K562 (cell line): Measurements from ENCODE around the gene STX2. TPM values are rescaled to one million over a fixed set of nuclear protein-coding genes. Genes with fewer than 3 reads are reported as not detected.

Experiments
- ARID3B ChIP-seq: fragments of 250-450 bp; sonication (Bioruptor Pico); IDR thresholded peaks from 2 replicates; pipeline ENCODE4 v1.4.0; 2020; ENCODE audit warnings: borderline replicate concordance
- GATA2 ChIP-seq: sonication (generic); formaldehyde crosslinking; IDR thresholded peaks from 2 replicates; pipeline ENCODE4 v1.4.0; 2020; ENCODE audit warnings: mild to moderate bottlenecking, missing genetic modification reagents
- PHB ChIP-seq: fragments of 250-450 bp; sonication (Bioruptor Pico); IDR thresholded peaks from 2 replicates; pipeline ENCODE4 v1.5.0; 2021
- SMARCA4 ChIP-seq: fragments of 450-650 bp; IDR thresholded peaks from 2 replicates; pipeline ENCODE4 v1.6.1; 2016
- SREBF1 ChIP-seq: fragments of 150-350 bp; IDR thresholded peaks from 2 replicates; pipeline ENCODE4 v1.6.1; 2014; ENCODE audit warnings: antibody characterized with exemption, low read depth, low read length, borderline replicate concordance
- YBX1 ChIP-seq: fragments of 450-650 bp; IDR thresholded peaks from 2 replicates; pipeline ENCODE4 v1.7.1; 2016; ENCODE audit warnings: mild to moderate bottlenecking
- polyA plus RNA-seq, 8 experiments: library from polyadenylated mRNA; depleted of rRNA in 4 of 8; stranded (reverse) in 5 of 8; unstranded in 3 of 8; fragments of >200 nt; fragmentation: Nextera tagmentation in 2 of 8; fragmentation: Illumina TruSeq in 1 of 8; extraction: Ambion mirVana in 2 of 8; extraction: Trizol in 1 of 8; gene quantifications; 2 replicates each; pipeline versions ENCODE4 v1.2.1 to v1.2.3, GENCODE V29; 2011 to 2014; ENCODE audit warnings: inconsistent platforms in 1 of 8, missing spikeins in 1 of 8
- total RNA-seq, 7 experiments: library from RNA; depleted of rRNA in 6 of 7; stranded (reverse); fragments of >200 nt in 6 of 7; fragmentation: Illumina TruSeq in 2 of 7; extraction: Trizol in 2 of 7; gene quantifications; 2 replicates each; pipeline versions ENCODE4 v1.2.1 to v1.2.3, GENCODE V29; 2011 to 2021; ENCODE audit warnings: low replicate concordance in 1 of 7
- TF ChIP-seq, protein P1 (sequence below), 2 experiments: IDR thresholded peaks in 1 of 2; conservative IDR thresholded peaks in 1 of 2; 2 replicates each; pipeline ENCODE4 v1.6.1; 2016; ENCODE audit warnings: low read depth in 2 of 2, mild to moderate bottlenecking in 1 of 2, missing compliant biosample characterization in 1 of 2, missing genetic modification characterization in 1 of 2, moderate library complexity in 1 of 2
- TF ChIP-seq, protein P2 (sequence below): fragments of 450-650 bp; IDR thresholded peaks from 2 replicates; pipeline ENCODE4 v1.6.1; 2016; ENCODE audit warnings: mild to moderate bottlenecking, moderate library complexity

Gene STX2
- total and polyA plus RNA-seq, 9 of the 15 experiments (the other 6 are each of a cell fraction or from before 2014, with no cell fraction given): 22.2 to 54.6 (median 30.8) TPM

- TF ChIP-seq ARID3B (CRISPR knock-in tag) (no peak), PHB (CRISPR knock-in tag) (no peak), YBX1 (no peak), SREBF1 (no peak), SMARCA4 (no peak), GATA2 (CRISPR knock-in tag) (no peak)
- TF ChIP-seq, protein P1, sequence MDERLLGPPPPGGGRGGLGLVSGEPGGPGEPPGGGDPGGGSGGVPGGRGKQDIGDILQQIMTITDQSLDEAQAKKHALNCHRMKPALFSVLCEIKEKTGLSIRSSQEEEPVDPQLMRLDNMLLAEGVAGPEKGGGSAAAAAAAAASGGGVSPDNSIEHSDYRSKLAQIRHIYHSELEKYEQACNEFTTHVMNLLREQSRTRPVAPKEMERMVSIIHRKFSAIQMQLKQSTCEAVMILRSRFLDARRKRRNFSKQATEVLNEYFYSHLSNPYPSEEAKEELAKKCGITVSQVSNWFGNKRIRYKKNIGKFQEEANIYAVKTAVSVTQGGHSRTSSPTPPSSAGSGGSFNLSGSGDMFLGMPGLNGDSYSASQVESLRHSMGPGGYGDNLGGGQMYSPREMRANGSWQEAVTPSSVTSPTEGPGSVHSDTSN (CRISPR knock-in tag; IDR thresholded peaks at IDR 0.05; ENCODE audit: low read depth): no peak
- TF ChIP-seq, protein P1 (tag; conservative IDR thresholded peaks at IDR 0.05; ENCODE audit: low read depth): 0 out of 2 replicates have a peak, but pooled peaks have one; percentile 17
- TF ChIP-seq, protein P2, sequence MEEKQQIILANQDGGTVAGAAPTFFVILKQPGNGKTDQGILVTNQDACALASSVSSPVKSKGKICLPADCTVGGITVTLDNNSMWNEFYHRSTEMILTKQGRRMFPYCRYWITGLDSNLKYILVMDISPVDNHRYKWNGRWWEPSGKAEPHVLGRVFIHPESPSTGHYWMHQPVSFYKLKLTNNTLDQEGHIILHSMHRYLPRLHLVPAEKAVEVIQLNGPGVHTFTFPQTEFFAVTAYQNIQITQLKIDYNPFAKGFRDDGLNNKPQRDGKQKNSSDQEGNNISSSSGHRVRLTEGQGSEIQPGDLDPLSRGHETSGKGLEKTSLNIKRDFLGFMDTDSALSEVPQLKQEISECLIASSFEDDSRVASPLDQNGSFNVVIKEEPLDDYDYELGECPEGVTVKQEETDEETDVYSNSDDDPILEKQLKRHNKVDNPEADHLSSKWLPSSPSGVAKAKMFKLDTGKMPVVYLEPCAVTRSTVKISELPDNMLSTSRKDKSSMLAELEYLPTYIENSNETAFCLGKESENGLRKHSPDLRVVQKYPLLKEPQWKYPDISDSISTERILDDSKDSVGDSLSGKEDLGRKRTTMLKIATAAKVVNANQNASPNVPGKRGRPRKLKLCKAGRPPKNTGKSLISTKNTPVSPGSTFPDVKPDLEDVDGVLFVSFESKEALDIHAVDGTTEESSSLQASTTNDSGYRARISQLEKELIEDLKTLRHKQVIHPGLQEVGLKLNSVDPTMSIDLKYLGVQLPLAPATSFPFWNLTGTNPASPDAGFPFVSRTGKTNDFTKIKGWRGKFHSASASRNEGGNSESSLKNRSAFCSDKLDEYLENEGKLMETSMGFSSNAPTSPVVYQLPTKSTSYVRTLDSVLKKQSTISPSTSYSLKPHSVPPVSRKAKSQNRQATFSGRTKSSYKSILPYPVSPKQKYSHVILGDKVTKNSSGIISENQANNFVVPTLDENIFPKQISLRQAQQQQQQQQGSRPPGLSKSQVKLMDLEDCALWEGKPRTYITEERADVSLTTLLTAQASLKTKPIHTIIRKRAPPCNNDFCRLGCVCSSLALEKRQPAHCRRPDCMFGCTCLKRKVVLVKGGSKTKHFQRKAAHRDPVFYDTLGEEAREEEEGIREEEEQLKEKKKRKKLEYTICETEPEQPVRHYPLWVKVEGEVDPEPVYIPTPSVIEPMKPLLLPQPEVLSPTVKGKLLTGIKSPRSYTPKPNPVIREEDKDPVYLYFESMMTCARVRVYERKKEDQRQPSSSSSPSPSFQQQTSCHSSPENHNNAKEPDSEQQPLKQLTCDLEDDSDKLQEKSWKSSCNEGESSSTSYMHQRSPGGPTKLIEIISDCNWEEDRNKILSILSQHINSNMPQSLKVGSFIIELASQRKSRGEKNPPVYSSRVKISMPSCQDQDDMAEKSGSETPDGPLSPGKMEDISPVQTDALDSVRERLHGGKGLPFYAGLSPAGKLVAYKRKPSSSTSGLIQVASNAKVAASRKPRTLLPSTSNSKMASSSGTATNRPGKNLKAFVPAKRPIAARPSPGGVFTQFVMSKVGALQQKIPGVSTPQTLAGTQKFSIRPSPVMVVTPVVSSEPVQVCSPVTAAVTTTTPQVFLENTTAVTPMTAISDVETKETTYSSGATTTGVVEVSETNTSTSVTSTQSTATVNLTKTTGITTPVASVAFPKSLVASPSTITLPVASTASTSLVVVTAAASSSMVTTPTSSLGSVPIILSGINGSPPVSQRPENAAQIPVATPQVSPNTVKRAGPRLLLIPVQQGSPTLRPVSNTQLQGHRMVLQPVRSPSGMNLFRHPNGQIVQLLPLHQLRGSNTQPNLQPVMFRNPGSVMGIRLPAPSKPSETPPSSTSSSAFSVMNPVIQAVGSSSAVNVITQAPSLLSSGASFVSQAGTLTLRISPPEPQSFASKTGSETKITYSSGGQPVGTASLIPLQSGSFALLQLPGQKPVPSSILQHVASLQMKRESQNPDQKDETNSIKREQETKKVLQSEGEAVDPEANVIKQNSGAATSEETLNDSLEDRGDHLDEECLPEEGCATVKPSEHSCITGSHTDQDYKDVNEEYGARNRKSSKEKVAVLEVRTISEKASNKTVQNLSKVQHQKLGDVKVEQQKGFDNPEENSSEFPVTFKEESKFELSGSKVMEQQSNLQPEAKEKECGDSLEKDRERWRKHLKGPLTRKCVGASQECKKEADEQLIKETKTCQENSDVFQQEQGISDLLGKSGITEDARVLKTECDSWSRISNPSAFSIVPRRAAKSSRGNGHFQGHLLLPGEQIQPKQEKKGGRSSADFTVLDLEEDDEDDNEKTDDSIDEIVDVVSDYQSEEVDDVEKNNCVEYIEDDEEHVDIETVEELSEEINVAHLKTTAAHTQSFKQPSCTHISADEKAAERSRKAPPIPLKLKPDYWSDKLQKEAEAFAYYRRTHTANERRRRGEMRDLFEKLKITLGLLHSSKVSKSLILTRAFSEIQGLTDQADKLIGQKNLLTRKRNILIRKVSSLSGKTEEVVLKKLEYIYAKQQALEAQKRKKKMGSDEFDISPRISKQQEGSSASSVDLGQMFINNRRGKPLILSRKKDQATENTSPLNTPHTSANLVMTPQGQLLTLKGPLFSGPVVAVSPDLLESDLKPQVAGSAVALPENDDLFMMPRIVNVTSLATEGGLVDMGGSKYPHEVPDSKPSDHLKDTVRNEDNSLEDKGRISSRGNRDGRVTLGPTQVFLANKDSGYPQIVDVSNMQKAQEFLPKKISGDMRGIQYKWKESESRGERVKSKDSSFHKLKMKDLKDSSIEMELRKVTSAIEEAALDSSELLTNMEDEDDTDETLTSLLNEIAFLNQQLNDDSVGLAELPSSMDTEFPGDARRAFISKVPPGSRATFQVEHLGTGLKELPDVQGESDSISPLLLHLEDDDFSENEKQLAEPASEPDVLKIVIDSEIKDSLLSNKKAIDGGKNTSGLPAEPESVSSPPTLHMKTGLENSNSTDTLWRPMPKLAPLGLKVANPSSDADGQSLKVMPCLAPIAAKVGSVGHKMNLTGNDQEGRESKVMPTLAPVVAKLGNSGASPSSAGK: 0 out of 2 replicates have a peak, but pooled peaks have one; percentile 15
Observed at GRCh38 chr12:130880411-130880885, 41.4 kb upstream of the STX2 start (continued).
